HG03045 (cell line): Measurements from ENCODE around the gene DMRTA1.
A peak's percentile ranks its signal among the peaks of the same experiment; 100 is the strongest.
"Not testable (repeated sequence)": the region's sequence is repeated elsewhere in the genome, so short reads cannot be mapped to it uniquely, and the experiment has no call there.

Experiments
- ATAC-seq: cut with Tn5 transposase; IDR thresholded peaks from one replicate; pipeline ENCODE4 v1.9.1; 2021; ENCODE audit warnings: mild to moderate bottlenecking, moderate library complexity; ENCODE audit not compliant: unreplicated experiment

Gene DMRTA1, protein sequence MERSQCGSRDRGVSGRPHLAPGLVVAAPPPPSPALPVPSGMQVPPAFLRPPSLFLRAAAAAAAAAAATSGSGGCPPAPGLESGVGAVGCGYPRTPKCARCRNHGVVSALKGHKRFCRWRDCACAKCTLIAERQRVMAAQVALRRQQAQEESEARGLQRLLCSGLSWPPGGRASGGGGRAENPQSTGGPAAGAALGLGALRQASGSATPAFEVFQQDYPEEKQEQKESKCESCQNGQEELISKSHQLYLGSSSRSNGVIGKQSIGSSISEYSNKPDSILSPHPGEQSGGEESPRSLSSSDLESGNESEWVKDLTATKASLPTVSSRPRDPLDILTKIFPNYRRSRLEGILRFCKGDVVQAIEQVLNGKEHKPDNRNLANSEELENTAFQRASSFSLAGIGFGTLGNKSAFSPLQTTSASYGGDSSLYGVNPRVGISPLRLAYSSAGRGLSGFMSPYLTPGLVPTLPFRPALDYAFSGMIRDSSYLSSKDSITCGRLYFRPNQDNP

DNA sequence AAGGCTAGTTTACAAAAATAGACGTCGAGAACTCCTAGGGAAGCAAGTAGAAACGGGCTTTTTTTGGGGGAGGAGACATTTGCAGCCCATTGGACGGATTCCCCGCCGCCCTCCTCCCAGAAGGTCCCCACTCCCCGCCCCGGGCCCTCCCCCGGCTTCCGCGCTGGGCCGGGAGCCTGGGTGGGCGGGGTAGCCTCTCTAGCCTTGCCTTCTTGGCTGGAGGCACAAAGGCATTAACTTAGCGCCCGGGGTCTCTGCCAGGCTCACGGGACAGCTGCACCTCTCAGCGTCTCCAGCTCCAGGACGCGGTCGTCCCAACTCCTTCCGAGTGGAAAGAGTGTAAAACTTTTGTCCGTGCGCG is at the start of gene DMRTA1:
Gene DMRTA1, plus strand, starts transcription at position 236 of the 361 bp plus-strand sequence. CDS start 242 bp downstream, outside the sequence.
- ATAC-seq, result peak; percentile 20

- no peak for ATAC-seq
Observed at GRCh38 chr9:22401671-22402070, 45.0 kb upstream of the DMRTA1 start.

DNA sequence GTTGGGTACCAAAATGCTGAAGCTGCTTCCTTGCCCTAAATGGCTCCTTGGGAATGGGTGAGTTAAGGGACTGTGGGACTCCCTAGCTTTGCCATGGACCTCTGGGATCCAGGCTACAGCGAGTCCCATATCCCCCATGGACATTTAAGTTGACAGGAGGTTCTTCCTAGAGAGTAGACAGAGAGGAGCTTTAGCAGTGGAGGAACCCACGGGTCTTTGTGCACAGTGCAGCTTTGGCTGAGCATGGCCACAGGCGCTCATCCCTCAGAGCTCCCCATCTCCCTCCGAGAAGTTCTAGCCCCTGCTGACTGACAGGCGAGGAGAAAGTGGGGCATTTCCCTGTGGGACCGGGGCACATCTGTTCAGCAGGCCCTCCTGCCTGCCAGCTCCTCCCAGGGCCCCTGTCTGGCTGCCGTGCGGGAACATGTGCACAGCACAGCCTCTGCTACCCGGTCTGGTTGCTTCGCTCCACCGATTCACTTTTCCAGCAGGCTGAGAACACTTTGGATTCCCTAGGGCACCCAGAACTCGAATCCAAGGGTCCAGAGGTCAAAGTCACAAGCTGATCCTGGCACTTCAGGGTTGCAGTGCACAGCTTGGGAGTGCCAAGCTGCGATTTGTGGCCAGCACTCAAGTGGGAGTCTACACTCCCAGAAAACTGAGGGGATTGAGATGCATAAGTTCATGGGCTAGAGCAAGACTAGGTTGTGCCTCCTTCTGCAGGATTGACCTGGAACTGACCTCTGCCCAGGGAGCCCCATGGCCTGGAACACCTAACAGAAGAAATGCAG is 40.6 kb upstream of the DMRTA1 start:
- no peak for ATAC-seq

- ATAC-seq, result no peak
Observed at GRCh38 chr9:22413884-22414283, 32.7 kb upstream of the DMRTA1 start.

DNA sequence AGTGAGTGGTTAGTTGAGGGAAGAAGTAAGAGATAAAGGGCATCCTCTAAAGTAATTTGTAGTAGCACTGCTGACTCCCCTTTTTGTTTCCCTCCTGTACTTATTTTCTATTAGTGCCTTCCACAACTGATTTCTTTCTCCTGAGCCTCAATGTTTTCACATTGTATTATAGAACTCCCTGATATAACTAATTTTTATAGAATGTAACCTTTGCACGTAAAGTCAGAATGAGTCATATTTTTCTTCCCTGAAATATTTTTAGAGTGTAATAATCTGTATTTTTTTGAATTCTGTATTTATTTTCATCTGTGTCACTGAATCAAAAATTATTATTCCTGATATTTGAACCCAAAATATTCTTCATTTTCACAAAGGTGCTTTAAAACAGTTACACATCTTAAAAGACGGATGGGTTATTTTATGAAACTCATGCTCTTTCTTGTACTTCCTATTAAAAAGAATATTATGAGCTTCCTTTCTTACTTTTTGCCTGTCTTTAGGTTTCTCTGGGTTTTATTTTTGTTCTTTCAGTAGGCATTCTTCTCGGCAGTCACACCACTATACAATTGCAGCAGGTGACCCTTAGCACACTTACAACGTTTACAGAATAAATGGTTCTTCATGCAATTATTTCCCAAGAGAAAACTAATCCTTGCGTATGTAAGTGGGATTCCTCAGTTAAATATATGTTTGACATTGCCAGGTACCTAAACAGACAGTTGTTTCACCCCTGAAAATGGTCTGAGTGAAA is 30.5 kb upstream of the DMRTA1 start:
- ATAC-seq, result no peak

- ATAC-seq, result no peak
Observed at GRCh38 chr9:22416692-22417060, 29.9 kb upstream of the DMRTA1 start.

GRCh38 chr9:22423566-22423965 is 23.1 kb upstream of the DMRTA1 start:
- ATAC-seq, result no peak

- no peak for ATAC-seq
Observed at GRCh38 chr9:22424616-22425015, 22.0 kb upstream of the DMRTA1 start.

DNA sequence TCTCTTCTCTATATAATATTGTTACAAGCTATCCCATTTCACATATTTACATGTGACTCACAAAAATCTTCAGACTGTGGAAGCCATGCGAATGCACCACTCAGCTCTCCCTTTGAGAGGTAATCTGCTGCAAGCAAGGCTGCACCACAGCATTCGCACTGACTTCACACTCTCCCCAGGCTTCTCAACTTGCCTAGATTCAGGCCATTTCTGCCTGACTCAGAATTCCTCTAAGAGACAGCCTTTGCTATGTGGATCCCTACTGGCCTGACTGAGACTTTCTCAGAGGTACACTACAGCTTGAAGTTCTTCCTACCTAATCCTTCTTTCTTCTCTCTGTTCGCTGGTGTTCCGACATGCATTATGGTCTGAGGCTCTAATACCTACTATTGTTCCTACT is 21.1 kb upstream of the DMRTA1 start:
- ATAC-seq, result no peak

- ATAC-seq, result no peak
Observed at GRCh38 chr9:22427226-22427880, 19.3 kb upstream of the DMRTA1 start.

DNA sequence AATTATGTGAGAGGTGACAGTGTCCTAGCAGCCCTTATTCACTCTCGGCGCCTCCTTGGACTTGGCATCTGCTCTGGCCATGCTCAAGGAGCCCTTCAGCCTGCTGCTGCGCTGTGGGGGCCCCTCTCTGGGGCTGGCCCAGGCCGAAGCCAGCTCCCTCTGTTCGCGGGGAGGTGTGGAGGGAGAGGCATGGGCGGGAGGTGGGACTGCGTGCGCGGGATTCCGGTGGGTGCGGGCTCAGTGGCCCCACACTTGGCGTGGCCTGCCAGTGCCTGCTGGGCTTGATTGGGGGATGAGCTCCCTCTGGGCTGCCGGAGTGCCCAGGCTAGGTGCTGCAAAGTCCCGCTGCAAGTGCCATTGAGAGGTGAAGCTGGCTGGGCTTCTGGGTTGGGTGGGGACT is 12.9 kb upstream of the DMRTA1 start:
- ATAC-seq, result no peak

GRCh38 chr9:22435252-22435651 is 11.4 kb upstream of the DMRTA1 start:
- not testable (repeated sequence) for ATAC-seq

DNA sequence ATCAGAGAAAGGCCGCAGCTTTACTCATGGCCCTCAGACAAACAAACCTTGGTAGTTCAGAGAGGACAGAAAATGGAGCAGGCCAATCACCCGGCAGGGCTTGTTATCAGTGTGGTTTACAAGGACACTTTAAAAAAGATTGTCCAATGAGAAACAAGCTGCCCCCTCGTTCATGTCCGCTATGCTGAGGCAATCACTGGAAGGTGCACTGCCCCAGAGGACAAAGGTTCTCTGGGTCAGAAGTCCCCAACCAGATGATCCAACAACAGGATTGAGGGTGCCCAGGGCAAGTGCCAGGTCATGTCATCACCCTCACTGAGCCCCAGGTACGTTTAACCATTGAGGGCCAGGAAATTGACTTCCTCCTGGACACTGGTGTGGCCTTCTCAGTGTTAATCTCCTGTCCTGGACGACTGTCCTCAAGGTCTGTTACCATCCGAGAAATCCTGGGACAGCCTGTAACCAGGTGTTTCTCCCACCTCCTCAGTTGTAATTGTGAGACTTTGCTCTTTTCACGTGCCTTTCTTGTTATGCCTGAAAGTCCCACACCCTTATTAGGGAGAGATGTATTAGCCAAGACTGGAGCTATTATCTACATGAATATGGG is 9.1 kb upstream of the DMRTA1 start:
- ATAC-seq, result not testable (repeated sequence)

- no peak for ATAC-seq
Observed at GRCh38 chr9:22440841-22441240, 5.8 kb upstream of the DMRTA1 start.

DNA sequence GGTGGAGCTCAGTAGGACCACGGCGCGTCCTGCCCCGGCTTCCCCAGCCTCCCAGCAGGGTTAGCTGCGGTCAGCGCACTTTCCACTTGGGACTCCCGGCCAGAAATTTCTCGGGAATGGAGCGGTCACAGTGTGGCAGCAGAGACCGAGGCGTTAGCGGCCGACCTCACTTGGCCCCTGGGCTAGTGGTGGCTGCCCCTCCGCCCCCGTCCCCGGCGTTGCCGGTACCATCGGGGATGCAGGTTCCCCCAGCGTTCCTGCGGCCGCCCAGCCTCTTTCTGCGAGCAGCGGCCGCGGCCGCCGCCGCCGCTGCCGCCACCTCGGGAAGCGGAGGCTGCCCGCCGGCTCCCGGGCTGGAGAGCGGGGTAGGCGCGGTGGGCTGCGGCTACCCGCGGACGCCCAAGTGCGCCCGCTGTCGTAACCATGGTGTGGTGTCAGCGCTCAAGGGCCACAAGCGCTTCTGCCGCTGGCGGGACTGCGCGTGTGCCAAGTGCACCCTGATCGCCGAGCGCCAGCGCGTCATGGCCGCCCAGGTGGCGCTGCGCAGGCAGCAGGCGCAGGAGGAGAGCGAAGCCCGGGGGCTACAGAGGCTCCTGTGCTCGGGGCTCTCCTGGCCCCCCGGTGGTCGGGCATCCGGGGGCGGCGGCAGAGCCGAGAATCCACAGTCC is 460 bp downstream of the DMRTA1 start:
- ATAC-seq, result peak; percentile 67

DNA sequence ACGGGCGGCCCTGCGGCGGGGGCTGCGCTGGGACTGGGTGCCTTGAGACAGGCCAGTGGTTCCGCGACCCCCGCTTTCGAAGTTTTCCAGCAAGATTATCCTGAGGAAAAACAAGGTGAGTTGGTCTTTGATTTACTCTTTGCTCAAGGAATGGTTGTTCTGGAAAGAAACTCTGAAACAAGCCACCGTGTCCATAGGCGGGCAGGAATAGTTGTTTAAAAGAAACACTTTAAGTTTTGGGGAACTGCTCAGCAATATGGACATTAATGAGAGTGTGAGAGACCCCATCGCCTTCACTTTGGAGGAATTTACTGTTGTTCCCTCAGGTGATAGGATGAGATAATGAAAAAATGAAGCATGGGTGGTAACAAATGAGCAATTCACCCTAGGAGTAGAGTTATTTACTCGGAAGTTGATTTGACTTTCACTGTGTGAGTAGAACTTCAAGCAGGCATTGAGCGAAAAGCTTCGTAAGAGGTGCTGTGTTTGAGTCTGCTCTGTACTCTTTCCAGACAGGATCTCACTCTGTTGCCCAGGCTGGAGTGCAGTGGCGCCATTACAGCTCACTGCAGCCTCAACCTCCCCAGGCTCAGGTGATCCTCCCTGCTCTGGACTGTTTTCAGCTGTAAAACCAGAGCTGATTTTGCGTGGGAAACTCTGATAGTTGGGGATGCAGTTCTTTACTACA is 1.1 kb downstream of the DMRTA1 start:
- no peak for ATAC-seq

- ATAC-seq, result no peak
Observed at GRCh38 chr9:22449719-22450118, 3.1 kb downstream of the DMRTA1 start.

DNA sequence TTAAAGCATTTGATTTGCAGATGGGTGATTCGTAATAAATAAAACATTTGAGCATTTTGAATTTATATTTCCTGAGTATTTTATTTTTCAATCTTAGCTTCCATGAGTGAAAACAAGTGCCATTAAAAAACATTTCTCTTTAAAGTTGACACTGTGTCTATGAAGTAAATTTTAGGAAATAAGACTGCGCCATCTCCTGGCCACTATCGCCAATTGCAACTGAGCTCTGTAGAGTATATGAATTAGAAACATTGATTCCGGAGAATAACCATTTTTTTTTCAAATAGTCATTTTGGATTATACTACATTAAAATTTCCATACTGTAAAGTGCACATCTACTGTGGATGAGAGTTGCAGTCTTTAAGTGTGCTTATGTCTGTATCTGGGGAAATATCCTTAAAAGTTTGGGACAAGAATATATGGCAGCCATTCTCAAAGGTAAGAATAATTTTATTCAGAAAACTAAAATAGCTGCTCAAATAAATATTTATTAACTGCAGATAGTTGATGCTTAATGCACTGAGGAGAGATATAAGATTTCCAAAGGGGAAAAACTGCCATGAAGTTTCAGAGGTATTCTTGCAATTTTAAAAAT is 5.9 kb downstream of the DMRTA1 start:
- ATAC-seq, result no peak

DNA sequence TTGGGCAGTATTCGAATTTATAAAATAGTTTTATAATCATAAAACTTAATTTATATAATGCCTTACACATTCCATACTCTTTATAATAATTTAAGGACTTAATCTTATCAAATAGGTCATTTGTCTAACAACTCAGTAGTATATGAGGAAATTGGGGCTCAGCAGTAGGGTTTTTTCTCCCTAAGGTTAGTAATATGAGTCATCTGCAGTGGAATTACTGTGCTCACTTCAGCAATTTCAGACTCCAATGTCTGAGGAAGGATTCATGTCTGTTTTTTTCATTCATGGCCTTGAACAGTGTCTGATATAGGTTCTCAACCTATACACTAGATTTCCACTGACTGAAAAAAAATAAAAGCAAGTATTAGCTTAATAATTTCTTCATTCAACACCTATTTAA is 7.4 kb downstream of the DMRTA1 start:
- ATAC-seq, result no peak
